Measurements from ENCODE around the gene HIPK4.

DNA sequence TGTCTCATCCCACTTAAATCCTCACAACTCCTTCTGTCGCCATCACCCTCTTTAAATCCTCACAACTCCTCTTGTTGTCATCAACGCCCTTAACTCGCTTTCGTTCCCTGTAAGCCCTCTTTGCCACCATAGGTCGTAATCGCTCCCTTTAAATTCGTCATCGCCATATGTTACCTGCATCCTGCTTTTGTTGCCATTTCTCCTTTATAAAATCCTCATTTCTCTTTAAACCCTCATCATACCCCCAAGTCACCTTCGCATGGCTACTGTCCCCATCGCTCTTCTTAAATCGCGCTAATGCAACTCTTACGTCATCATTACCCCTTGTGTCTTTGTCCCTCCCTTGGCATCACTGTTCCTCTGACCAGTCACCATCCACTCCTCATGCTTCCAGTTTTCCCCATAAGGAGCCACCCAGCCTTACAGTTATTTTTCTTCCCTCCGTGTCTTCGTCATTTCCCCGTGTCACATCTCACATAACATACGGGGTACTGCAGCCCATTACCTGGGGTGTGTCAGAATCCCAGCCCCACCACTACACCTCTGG is 40.9 kb downstream of the HIPK4 start:
- TF ChIP-seq, protein P1, sequence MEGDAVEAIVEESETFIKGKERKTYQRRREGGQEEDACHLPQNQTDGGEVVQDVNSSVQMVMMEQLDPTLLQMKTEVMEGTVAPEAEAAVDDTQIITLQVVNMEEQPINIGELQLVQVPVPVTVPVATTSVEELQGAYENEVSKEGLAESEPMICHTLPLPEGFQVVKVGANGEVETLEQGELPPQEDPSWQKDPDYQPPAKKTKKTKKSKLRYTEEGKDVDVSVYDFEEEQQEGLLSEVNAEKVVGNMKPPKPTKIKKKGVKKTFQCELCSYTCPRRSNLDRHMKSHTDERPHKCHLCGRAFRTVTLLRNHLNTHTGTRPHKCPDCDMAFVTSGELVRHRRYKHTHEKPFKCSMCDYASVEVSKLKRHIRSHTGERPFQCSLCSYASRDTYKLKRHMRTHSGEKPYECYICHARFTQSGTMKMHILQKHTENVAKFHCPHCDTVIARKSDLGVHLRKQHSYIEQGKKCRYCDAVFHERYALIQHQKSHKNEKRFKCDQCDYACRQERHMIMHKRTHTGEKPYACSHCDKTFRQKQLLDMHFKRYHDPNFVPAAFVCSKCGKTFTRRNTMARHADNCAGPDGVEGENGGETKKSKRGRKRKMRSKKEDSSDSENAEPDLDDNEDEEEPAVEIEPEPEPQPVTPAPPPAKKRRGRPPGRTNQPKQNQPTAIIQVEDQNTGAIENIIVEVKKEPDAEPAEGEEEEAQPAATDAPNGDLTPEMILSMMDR (IDR thresholded peaks at IDR 0.05) = no peak
- TF ChIP-seq POLR2A (IDR thresholded peaks at IDR 0.05) = no peak
